Stimulated activated CD4-positive, alpha-beta T cell treated with anti-CD3 and anti-CD28 coated beads, Interleukin-12 subunit alpha, Interleukin-12 subunit beta, amount 100 ng/mL, for 24 hours (primary cell): ENCODE measurements around the gene ENPEP.
A peak's percentile ranks its signal among the peaks of the same experiment; 100 is the strongest.
"Not testable (repeated sequence)": the region's sequence is repeated elsewhere in the genome, so short reads cannot be mapped to it uniquely, and the experiment has no call there.

Source experiments
- DNase-seq, 2 experiments: peaks; one replicate each; pipeline ENCODE4 v3.0.0-alpha.2; 2020; ENCODE audit warnings: low read depth in 2 of 2

ENPEP gene

GRCh38 chr4:110485452-110485851, 9.5 kb downstream of the ENPEP start:
- no peak for DNase-seq

GRCh38 chr4:110486256-110486655, 10.3 kb downstream of the ENPEP start:
- DNase-seq, result no peak

DNA sequence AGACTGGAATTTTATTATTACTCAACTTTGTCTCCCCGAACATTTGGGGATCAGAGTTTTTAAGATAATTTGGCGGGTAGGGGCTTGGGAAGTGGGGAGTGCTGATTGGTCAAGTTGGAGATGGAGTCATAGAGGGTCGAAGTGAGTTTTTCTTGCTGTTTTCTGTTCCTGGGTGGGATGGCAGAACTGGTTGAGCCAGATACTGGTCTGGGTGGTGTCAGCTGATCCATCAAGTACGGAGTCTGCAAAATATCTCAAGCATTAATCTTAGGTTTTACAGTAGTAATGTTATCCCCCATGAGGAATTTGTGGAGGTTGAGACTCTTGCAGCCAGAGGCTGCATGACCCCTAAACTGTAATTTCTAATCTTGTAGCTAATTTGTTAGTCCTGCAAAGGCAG, 10.9 kb downstream of the ENPEP start:
- not testable (repeated sequence) for DNase-seq

DNA sequence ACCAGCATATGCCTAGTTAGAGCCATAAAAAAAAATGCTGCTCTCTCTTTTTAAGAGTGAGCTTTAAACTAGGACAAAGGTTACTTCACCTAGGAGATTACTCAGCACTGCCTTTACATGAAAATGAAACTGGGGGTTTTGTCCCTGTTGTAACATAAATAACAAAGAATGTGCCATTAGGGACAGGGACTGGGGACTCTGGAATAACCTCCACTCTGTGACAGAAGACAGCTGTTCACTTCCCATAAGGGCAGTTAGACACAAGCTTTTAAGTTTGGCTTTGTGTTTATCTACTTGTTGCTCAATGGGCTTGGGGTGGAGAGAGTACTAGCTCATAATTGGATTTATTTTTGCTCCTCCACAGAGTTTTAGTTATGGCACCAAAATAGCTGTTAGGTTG, 11.9 kb downstream of the ENPEP start:
- DNase-seq, result no peak

DNA sequence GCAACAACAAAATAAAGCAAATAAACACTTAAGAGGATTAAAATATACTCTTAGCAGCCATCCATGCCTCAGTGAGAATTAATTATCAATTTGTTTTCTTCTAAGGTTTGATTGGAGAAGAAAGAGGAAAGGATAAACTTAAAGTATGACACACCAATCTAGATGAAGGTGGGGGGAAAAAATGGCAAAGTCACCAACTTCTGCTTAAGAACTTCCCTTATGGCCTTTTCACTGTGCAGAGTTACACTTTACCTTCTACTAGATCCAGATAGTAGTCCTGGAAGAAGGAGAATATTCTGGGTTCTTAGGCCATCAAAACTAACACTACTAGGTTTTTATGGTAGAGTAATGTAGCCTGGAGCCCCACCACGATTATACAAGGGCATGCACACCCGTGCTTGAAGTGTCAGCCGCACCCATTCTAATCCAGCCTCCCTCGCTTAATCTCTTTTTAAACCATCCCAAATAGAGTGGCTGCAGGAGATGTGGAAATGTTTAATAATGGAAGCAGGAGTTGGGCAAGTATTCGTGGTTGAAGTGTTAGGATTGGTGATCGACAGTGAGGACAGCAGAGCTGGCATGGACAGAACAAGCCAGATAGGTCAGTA, 14.1 kb downstream of the ENPEP start:
- DNase-seq, result no peak

DNA sequence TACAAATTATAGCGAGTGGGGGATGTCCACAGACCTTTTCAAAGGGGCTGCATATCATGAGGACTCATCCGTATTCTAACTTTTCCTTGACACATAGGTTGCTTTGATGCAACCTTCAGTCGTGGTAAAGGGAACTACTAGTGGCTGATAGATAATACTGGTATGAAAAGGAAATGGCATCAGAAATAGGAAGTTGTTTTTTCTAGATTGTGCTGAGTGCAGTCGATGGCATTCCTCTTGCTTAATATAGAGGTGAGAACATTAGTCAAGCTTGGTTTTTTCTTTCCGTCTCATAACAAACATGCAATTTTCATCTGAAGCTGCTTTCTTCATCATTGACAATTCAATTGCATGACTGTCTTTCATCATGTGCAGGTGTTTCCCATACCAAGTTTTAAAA, 16.6 kb downstream of the ENPEP start:
- DNase-seq, result no peak

DNA sequence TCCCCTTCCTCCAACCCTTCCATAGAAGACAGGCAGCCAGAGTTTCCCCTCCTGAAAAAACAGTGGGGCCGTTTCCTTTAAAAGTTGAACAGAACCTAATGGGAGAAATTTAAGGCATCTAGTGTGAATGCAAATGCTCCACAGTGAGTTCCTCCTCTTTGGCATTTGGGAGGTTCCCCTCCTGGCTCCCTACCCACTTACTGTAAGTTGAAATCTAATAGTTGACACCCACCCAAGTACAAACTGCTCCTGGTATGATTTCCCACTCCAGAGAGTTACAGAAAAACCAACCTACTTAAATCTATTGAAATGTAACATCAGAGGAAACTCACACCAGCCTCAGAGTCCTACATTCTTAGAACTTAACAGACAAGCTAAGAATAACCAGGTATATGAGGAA, 17.6 kb downstream of the ENPEP start:
- DNase-seq, result no peak

GRCh38 chr4:110498420-110498819, 22.5 kb downstream of the ENPEP start:
- no peak for DNase-seq

GRCh38 chr4:110499126-110499525, 23.2 kb downstream of the ENPEP start:
- DNase-seq, result no peak

GRCh38 chr4:110501826-110502225, 25.9 kb downstream of the ENPEP start:
- no peak for DNase-seq

DNA sequence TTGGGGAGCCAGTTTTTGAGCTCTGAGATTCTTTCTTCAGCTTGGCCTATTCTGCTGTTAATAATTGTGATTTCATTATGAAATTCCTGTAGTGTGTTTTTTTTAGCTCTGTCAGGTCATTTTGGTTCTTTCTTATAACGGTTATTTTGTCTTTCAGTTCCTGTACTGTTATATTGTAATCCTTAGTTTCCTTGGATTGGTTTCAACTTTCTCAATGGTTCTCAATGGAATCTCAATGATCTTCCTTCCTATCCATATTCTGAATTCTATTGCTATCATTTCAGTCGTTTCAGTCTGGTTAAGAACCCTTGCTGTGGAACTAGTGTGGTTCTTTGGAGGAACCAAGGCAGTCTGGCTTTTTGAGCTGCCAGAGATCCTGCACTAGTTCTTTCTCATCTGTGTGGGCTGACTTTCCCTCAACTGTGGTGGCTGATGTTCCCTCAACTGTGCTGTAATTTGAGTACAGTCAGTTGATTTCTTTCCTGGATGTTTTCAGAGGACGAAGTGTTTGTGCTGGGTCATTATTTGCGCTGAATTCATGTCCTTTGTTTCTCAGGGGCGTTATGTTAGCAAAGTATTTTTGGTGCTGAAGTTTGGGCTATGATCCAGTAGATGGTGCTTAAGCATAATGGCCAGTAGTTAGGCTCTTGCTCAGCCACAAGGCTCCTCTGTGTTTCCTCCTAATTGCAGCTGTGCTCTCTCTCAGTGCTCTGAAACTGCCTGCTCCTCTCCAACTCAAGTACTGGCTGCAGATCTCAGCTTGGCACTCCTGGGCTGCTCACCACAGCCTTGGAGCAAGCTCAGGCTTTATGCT, 27.5 kb downstream of the ENPEP start:
- DNase-seq, result no peak

DNA sequence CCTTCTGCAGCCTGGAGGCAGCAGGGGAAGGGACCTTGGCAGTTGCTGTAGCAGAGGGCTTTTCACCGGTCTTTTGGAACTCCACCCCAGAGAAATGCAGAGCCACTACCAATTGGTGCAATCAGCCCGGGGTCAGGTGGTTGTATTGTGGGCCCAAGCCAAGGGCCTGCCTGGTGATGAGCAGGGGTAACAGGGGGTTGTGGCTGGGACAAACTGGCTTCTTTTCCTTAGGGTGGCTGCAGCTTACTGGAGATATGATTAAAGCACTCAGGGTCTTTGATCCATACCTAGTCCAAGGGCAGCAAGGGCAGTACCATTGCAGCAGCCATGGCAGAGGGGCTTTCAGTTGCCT, 28.1 kb downstream of the ENPEP start:
- DNase-seq, result no peak

DNA sequence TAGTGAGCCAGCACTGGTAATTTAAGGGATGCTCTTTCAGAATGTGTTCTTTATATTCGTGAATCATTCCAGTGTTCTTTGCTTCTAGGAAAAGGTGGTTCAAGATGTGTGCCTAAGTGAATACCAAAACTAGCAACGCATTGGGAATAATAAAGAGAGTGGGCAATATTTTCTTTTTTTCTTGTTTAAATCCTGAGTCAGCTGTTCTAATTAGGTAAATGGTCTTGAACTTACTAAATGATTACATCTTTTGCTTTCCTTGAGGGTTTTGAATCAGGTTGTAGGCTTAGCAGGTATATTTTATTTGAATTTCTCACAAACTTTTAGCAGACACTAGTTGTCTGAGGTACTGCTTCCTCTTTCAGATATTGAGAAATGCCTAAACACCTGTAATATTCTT, 29.5 kb downstream of the ENPEP start:
- DNase-seq, result no peak

DNA sequence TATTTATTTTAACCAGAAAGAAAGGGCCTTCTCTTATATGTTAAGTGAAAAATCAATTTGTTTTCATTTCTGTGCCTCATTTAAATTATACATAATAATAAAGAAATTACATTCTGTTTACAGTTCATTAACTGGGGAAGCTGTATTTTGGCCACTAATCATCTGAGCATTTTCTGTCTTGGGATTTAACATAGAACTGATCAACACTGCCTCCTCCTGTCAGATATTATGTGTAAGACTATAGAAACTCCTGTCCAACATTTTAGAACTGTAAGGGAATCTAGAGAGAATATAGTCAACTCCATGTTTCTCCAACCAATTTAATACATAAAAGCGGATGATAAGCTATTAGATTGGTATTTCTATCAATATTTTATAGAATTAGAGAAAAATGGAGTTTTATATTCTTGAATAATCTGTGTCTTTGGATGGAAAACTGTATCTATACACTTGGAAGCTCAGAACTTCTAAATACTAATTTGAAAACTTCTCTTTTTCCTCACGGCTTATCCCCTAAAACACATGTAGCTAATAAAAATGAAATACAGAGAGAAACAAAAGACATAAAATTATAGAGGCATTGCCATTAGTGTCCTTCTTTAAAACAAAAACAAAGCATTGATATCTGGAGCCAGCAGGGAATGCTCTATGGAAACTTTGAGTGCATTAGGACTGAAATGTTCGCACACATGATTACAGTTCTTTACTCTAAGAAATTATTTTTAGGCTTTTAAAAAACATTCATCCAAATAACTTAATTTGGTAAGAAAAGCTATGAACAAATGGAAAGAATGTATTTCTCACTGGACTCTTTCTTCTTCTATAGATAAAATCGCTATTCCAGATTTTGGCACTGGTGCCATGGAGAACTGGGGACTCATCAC, 33.1 kb downstream of the ENPEP start:
- DNase-seq, result no peak

DNA sequence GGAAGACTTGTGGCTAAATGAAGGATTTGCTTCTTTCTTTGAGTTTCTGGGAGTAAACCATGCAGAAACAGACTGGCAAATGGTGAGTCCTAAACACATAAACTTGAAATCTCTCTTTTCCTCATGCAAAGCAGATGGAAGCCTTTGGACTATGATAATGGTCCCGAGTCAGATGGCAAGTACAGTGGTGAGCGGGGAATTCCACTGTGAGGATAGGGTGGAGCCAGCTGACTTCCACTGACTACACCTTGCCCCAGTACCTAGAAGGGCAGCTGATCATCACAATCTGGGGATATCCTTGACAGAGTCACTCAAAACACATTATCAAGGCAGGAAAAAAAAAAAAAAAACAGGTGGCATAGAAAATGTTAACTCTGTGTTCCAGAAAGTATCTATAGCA, 34.3 kb downstream of the ENPEP start:
- no peak for DNase-seq

DNA sequence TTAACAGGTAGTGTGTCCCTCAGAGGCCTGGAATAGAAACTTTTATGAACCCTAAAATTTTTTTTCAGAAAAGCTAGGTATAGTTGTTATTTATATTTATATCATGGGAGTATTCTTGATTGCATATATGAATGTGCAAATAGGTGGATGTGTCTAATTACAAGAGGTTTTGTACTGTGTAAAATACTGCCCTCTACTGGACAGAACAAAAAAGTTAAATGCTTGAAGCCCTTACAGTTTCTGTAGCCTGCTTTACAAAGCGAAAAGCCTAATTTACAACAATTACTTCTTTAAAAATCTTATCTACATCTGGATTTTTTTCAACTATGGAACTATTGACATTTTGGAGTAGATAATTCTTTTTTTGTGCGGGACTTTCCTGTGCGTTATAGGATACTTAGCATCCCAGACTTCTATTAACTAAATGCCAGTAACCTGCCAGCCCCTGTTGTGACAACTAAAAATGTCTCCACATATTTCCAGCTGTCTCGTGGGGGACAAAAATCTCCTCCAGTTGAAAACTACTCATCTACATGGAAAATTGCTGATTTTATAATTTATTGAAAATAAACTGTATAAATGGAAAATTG, 35.1 kb downstream of the ENPEP start:
- DNase-seq, result no peak

DNA sequence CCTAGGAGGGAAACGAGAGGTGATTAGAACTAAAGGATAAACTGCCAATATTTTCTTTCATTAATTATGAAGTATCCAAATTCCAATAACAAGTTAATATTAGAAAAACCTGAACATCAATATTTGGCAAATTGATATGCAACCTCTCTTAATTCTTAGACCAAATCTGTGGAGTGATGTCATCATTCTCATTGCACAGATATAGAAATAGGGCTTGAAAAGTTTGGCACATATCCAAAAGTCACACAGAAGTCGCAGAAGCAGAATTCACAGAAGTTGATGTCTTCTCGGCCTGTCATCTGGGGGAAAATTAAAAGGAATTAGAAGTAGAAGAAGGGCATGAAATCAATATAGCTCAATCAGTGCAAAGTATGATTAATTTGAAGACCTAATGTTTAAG, 36.9 kb downstream of the ENPEP start:
- no peak for DNase-seq

- DNase-seq, result no peak
Measured at GRCh38 chr4:110514889-110515479, 39.0 kb downstream of the ENPEP start.

DNA sequence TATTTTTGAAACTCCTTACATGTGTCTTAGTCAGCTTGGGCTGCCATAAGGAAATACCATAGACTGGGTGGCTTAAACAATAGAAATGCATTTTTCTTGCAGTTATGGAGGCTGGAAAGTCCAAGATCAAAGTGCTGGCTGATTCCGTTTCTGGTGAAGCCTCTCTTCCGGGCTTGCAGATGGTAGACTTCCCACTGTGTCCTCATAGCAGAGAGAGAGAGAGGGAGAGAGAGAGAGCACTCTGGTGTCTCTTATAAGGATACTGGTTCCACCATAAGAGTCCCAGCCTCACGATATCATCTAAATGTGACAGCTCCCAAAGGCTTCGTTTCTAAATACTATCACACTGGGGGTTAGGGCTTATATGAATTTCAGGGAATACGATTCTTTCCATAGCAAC, 39.7 kb downstream of the ENPEP start:
- no peak for DNase-seq

GRCh38 chr4:110516106-110516922, 40.4 kb downstream of the ENPEP start:
- DNase-seq, result peak; percentile 47 to 71

DNA sequence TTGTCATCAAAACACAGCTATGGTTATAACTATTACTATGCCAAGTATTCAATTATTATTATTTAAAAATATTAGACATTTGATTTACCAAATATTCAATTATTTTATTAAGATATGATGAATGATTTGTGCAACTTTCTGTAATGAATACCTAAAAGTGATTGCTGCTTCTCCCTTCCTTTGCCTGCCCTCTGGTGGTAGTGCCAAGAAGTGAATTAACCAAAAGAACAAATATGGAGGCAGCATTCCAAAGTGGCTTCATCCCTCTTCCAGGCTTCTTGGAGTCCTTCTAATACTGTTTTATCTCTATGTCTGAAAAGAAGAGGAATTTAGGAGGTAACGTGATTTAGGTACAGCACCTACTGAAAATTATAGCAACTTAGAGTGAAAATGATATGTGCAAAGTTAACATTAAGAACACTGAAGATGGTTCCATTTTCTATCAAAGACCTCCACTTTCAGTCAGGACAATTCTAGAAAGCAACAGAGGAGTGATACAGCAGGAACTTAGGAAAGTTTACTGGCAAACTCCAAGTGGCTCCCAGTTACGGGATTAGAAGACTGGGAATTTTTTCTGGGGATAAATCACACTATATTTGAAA, 43.0 kb downstream of the ENPEP start:
- no peak for DNase-seq
